OCI-LY1 (cell line): ENCODE measurements around the gene GLG1.

Source experiments
- EZH2 ChIP-seq: fragments of 200-600 bp; sonication (generic), shearing (Covaris generic); IDR thresholded peaks from 2 replicates; pipeline ENCODE4 v1.8.0; 2017; ENCODE audit warnings: borderline replicate concordance, mixed run types, mild to moderate bottlenecking, antibody characterized with exemption, low read length, moderate library complexity, mixed read lengths
- TF ChIP-seq, protein P1 (sequence below): fragments of 200-600 bp; sonication (generic), shearing (Covaris generic); IDR thresholded peaks from 2 replicates; pipeline ENCODE4 v1.5.1; 2017; ENCODE audit warnings: mild to moderate bottlenecking, antibody characterized with exemption, low read length, moderate library complexity, mixed read lengths

DNA sequence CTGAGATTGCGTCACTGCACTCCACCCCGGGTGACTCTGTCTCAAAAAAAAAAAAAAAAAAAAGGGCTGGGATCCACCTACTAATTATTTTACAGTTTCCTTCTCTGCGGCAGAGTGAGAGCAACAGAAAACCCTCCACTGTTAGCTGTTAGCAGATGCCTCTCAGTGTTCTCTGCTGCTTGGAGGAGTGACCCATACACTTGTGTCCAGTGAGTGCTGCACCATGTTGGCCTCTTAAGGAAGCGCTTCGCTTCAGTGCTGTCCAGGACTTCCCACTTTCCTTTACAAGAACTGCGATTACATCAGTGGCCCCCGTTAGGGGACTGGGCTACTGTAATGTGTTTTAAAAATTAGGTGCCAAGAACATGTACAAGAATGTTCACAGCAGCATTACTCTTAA lies 167.2 kb downstream of the GLG1 start:
- TF ChIP-seq, protein P1, sequence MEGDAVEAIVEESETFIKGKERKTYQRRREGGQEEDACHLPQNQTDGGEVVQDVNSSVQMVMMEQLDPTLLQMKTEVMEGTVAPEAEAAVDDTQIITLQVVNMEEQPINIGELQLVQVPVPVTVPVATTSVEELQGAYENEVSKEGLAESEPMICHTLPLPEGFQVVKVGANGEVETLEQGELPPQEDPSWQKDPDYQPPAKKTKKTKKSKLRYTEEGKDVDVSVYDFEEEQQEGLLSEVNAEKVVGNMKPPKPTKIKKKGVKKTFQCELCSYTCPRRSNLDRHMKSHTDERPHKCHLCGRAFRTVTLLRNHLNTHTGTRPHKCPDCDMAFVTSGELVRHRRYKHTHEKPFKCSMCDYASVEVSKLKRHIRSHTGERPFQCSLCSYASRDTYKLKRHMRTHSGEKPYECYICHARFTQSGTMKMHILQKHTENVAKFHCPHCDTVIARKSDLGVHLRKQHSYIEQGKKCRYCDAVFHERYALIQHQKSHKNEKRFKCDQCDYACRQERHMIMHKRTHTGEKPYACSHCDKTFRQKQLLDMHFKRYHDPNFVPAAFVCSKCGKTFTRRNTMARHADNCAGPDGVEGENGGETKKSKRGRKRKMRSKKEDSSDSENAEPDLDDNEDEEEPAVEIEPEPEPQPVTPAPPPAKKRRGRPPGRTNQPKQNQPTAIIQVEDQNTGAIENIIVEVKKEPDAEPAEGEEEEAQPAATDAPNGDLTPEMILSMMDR = no peak
- TF ChIP-seq EZH2 = no peak
